DMS153 treated with DMSO at 0.1 percent for 48 hours (cell line): ENCODE results near the gene BCR.

ENCODE experiments used
- DNase-seq: peaks from one replicate; lab custom pipeline; 2025; ENCODE audit not compliant: unreplicated experiment; lab: John Stamatoyannopoulos, UW

BCR gene

DNA sequence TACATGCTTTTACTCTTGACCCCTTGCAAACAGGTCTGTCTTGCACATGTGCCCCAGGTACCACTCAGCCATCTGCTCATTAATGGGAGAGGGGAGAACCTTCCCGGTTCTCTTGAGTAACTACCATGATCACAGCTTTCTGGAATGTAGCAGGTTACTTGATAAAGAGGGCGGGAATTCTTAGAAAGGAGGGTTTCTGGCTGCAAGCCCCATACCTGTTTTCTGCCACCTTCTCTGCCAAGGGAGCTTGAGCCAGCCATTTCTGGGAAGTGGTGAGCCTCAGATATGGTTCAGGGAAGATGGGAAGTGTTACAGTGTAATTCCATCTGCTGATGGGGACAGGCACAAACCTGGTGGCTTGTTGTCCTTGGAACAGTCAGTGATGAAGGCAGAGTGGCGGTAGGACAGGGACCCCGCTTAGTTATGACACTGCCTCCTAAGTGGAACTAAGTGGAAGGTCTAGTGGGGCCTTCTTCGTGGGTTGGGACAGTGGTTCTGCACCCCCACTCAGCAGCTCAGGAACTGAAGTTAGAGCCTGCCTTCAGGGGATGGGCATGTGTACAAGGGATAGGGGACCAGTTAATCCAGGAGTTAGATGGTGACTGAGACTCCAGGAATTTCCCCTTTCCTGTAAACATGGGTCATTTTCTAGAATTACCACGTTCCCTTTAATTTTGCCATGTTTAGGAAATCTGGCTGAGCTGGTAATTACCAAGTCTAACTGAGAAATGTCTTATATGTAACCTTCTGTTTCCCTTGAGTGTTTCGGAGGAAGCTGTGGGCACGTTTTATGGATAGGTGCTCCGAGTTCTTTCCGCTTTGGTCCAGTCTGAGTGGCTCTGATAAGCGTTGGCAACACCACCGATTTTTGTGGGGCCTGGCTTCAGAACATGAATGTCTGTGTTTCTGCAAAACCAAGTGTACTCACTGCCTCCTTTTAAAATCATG lies 35.3 kb downstream of the BCR start:
- no peak for DNase-seq

DNA sequence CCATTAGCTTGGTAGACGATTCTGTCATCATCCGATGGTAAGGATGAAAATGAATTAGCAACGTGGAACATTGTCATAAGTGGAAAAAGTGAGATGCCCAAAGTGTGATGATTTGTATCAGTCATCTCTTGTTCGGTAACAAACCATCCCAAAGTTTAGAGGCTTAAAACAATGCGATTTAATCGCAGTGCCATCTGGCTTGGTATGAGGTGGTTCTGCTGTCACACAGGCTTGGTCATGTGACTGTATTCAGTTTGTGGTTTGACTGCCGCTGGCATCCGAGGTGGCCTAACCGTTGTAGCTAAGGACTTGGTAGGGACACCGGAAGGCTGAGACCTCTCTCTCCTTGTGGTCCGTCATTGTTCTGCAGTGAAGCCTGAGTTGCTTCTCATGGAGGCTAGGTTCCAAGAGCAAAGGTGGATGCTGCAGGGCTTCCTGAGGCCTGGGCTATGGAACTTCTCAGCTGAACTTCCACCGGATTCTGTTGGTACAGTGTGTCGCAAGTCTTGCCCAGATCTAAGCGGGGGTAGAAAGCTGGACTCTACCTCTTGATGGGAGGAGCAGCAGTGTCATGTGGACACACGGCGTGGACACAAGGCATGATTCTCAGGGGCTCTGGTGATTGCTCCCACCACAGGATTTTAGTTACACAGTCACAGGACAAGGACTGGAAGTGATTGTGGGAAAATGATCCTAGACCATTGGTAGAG lies 36.3 kb downstream of the BCR start:
- DNase-seq, result no peak

DNA sequence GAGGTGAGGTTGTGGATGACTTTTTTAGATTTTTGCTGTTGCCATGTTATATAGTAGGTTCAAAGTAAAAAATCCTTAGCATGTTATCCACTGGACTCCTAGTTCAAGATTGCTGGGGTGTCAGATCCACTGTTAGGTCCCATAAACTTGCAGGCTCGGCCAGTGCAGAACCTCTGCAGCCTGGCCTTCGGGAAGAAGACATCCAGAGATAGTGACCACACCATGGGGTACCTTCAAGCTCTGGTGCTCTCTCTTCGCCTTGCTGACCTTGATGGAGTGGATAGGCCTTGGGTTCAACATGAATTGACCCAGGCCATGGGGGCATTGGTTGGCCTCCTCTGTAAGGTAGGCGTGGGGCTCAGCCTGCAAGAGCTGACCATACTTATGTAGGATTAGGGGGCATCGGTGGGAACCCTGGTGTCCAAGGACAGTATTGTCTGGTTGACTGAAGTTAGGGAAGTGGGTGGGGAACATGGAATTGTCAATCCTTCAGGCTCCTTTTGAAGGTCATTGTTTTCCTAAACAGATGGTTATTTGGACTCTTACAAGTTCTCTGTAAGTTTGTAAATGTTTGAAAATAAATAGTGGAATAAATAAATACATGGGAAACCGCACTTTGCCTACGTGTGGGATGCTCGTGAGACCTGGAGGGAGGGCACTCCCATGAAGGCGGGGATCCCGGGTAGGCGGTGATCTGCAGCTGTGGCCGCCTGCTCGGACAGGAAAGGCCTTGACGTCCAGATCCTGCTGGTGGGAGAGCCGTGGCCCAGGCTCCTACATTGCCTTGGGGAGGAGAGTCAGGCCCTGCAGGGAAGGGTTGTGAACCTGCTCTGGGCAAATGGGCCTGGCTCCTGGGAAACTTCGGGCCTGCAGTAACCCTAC lies 37.1 kb downstream of the BCR start:
- DNase-seq, result no peak

DNA sequence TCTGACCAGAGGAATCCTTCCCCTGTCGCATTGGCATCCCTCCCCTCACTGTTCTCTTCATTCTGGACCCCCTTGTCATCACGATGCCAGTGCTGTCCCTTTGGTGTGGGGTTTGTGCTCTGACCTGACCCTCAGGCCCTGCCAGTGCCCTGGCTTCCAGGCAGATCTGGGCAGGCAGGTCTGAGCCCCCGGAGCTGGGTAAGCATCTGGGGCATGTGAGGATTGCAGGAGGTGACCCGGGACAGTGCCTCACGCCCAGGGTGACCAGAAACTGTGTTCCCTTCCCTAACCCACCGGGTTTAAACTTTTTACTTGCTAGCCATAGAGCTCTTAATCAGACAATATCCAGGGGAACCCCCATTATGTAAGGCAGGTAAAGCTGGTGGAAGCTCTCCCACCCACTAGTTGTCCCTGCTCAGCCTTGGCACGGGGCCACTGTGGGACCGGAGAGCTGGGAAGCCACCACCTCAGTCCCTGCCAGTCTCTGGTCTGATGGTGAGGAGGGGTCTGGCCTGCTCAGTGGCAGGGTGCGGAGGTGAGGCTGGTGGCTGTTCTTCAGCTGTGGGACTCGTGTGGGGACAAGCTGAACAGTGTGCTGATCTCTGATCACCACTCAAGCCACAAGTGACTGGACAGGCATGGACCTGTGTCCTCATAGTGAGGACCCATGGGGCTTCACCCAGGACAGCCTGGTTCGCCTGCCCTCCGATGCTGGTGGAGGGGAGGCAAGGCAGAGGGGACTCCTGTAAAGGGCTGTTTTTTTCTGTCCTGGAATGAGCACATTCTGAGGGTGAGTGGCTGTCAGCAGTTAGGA lies 38.0 kb downstream of the BCR start:
- DNase-seq, result no peak

DNA sequence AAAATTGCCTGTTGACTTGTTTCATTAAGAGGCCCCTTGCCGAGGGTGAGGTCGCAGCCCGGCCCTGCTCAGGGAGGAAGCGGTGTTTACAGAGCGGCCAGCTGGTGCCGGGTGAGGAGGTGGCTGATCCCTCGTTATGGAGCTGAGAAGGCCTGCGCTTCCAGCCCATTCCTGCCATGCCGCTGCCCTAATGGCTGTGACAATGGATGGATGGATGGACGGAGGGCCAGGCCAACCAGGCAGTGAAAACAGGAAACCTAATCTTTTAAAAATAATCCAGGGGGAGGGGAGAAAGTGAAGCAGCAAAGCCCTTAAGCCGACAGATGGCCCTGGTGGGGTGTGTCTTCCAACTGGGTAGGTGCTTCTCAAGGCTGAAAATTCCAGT lies 38.5 kb downstream of the BCR start:
- DNase-seq, result peak; percentile 77

DNA sequence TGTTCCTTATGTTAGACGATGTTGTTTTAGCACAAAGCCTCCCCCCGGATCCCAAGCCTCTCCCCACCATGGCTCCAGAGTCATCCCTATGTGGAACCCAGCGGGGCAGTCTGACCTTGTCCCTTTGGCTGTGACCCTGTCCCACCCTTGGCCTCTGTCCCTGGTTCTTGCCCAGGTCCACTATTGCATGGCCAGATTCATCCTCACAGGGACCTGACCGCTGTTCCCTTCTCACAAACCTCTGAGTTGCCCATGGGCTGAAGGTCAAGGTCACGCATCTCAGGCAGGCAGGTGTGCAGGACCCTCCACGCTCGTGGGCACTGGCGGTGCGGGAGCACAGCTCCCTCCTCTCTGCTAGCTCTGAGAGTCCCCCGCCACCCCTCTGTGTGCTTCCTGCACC lies 39.0 kb downstream of the BCR start:
- no peak for DNase-seq

DNA sequence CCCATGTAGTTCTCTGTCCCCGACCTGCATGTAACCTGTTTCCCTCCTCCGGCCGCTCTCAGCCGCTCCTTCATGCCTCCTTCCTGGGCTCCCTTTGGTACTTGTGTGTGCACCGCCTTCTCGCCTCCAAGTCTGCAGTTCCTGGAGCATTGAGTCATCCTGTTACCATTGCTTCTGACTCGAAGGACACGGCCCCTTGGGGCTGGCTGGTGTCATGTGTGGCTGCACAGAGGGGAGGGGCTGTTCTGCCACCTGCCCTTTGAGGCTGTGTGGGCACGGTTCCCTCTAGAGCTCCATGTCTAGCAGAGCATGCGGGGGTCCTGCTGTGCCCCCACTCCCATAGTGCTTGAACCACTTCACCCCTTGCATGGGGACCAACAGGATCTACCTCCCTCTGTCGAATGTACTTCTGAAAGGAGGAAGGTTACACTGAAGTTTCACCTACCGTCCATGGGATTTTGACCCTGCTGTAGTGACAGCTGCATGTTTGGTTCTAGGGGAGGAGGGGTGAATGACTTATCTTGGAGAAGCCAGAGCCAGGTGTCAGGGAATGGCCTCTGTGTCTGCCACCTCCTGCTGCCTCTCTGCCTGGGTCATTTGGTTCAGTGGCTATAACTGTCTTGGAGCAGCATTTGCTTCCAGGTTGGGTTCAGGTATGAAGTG lies 39.6 kb downstream of the BCR start:
- DNase-seq, result no peak

DNA sequence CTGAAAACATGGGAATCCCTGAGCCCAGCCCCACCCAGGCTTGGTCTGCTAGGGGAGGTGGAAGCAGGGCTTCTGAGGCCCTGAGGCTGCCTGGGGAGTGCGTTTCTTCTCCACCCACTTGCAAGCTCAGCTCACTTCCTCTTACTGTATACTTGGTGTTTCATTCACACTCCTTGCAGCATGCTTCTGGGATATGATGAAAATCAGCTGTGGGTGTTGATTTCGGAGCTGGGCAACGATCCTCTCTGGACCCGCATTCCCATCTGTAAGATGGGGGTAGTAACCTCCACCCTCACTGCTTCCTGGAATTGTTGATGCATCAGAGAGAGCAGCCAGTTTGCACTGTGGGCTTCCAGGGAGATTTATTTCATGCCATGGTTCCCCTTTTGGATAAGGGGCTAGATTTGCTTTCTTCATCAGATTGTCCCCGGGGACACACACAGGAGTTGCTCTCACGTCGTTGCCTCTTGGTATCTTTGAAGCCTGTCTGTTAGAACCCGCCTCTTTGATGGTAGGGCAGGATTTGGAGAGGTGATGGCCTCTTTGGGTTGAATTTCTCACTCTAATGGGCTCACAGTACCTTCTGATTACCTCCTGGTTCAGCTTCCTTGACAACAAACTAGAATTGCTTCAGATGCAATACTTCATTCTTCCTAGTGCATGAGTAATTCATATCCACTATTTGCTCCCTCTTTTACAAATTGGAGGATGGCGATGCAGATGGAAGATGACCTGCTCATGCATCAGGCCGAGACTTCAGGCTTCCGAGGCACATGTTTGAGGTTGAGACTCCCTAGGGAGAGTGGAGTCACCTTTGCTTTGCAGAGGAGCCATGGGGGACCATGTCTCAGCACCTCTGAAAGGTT lies 40.4 kb downstream of the BCR start:
- no peak for DNase-seq

DNA sequence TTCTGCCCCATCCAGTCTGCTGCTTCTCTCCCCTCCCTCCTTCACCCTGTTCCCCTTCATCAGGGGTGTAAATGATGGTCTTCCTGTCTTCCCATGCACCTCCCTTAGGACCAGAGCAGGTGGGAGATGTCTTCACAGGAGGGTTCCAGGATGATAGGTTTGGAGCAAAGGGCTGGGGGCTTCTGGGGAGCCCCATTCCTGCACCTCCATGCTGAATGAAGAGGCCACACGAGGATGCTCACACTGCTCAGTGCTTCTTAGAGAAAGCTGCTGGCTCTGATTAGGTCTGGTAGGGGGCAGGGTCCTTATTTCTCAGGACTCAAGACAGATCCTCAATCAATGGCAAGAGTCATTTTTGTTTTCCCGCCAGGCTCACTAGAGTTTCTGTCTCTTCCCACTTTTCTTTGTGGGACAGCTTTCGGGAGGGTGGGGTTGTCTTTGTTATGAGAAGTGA lies 41.1 kb downstream of the BCR start:
- DNase-seq, result no peak

DNA sequence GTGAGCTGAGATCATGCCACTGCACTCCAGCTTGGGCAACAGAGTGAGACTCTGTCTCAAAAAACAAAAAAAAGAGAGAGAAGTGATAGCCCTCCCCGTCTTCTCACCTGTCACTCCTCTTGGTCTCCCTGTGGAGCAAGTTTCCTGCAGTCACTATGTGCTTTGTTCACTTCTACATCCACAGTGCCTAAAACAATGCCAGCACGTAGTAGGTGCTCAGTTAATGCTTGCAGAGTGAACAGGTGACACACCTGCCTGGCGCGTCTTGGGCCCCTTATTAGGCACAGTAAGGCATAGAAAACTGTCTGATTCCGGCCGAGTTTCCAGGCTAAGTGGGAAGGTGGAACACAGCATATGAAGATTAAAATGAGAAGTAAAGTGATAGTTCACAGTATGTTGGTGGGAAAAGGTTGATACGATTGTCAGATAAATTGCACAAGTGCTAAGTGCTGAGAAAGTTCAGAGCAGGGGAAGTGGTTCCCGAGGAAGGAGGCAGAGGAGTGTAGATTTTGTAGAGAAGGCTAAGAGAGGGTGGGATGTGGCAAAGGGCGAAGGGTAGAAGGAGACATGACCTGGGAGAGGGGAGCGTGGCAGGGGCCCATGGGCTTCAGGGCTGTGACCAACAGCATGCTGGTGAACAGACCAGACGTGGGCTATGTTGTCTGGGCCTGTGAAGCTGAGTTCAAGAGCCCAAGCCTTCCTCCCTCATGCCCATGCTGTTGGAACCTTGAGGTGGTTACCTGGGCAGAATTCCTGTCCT lies 41.9 kb downstream of the BCR start:
- DNase-seq, result no peak

DNA sequence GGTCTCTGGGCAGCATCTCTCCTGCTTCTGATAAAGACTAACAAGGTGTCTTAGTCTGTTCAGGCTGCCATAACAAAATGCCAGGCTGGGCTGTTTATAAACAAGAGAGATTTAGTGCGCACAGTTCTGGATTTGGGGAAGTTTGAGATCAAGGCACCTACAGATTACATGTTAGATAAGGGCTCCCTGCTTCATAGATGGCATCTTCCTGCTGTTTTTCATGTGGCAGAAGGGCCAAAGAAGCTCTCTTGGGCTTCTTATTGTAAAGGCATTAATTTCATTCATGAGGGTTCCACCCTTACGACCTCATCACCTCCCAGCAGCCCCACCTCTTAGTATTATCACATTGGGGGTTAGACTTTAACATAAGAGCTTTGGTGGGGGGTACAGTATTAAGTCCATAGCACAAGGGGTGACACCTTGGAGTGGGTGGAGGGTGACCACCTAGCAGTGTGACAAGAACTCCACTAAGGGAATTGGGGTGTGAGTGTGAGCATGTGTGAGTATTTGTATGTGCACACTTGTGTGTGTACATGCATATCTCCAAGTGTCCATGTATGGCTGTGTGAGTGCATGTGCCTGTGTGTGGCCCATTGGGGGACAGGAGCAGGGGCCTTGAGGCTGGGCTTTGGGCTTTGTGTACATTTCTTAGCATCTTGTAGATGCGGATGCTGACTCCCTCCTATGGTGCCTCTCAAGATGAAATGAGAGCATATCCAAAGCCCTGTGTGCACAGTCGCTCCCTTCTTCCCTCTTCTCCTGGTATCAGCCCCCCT lies 42.7 kb downstream of the BCR start:
- no peak for DNase-seq

DNA sequence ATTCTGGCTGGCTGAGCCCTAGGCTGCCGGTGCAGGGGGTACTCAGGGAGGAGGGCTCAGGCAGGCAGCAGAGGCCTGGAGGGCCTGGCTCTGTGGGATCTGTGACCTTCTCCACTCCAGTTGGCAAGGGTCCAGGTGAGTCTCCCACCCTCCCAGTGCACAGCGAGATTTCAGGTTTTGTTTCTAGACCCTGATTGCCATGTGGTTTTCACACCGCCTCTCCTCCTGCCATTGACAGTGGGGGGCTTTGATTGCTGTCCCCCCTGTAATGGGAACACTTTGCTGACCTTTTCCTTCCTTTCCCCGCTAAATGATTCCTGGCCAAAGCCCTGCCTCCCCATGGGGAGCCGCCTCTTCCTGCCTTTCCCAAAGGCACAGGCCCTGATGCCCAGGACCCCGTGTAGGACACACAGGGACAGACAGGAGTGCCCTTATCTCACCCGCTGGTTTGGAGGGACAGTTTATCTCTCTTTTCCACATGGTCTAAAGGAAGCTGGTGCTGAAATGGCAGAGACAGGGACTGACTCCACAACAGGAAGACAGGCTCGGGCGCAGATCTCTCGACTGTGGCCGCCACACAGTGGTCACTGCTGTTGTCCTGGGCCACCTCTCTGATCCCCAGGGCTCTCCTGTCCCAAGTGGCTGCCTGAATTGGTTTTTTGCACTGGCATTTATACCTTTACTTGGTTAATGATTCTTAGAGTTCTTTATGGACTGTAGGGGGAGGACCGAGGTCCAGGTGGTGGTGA lies 43.4 kb downstream of the BCR start:
- DNase-seq, result no peak

DNA sequence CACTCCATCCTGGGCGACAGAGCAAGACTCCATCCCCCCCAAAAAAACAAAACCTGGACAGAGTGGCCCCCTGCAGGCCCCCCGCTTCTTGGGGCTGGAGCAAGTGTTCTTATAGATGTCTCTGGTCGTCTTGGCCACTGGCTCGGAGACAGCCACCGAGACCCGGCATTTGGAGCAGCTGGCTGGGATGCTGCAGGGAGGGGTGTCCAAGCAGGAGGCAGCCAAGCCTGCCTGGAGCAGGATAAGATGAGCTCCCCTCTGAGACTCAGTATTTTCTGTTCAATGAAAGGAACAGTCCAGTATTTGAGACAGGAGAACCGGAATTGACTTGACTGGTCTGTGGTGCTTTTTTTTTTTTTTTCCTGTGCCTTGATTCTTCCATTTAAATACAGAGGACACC lies 44.5 kb downstream of the BCR start:
- no peak for DNase-seq

DNA sequence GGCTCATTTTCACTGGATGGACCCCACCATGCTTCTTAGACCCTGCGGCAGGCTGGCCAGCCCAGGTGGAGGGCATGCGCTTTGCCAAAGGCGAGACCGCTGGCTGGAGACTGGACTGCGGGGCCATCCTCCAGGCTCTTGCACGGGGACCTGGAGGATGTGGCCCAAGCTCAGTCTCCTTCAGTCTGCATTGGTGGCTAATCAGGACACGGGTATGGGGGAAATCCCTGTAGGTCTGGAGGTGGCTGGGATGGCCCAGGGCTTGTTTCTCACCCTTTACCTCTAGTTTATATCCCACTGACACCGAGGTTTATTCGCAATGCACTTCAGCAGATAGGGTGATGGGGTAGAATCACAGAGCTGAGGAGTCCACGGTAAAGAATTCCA lies 45.0 kb downstream of the BCR start:
- no peak for DNase-seq

DNA sequence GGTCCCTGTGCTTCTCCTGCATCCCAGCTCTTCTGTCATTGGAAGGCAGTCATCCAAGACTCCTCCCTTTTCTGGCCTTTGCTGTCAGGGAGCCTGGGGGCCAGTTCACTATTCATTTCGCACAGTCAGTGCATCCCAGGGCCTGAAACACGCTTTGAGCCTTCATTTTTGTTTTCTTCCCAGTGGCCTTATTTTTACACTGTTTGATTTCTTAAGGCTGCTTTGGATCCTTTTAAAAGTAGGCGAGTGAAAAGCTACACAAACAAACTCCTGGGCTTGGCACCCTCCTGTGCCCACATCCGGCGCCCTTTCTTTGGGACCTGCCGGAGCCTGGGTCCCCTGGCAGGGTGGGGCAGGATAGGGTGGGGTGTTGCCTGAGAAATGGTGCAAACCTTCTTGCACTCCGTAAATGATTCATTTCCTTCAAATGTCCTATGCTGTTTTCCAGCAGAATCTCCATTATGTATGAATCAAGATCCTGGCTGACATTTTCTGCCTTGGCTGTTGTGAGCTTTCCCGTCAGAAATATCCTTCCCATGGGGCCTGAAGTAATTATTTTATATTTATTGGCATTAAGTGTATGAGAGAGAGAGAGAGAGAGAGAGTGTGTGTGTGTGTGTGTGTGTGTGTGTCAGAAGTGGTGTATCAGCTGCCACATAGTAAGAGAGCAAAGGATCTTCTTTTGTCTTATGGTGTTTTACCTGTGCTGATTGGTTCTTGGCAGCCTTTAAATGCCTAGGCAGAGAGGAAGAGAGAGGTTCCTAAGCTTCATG lies 45.6 kb downstream of the BCR start:
- peak; percentile 42 for DNase-seq

DNA sequence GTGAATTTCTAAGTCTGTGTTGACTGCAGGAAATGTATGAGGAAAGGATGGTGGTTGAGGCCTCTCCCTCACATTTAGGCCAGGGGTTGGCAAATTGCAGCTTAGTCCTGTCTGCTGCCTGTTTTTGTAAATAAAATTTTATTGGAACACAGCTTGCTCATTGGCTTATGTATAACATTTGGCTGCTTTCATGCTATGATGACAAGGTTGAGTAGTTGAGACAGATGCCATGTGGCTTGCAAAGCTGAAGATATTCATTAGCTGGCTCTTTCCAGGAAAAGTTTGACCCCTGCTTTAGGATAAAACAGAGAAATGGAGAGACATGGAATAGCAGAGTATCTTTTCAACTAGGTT lies 46.2 kb downstream of the BCR start:
- no peak for DNase-seq
